Esophagus squamous epithelium (tissue), 4 donors: Measurements from ENCODE around the gene GPR146.

ENCODE experiments used
- CTCF ChIP-seq, 6 experiments: fragments of 450-650 bp in 4 of 6; fragments of 200-600 bp in 2 of 6; sonication (generic) in 2 of 6; IDR thresholded peaks; one replicate each; pipeline ENCODE4 v1.5.1; 2016 to 2019; ENCODE audit warnings: antibody characterized with exemption in 6 of 6, mild to moderate bottlenecking in 4 of 6, moderate library complexity in 4 of 6
- POLR2A ChIP-seq, 4 donors: fragments of 450-650 bp; IDR thresholded peaks; one replicate each; pipeline ENCODE4 v1.6.1; 2017; ENCODE audit warnings: antibody characterized with exemption in 4 of 4, mild to moderate bottlenecking in 4 of 4, moderate library complexity in 3 of 4

- TF ChIP-seq CTCF (IDR thresholded peaks at IDR 0.05) (no peak), POLR2A (IDR thresholded peaks at IDR 0.05) (no peak)
These were observed 34.6 kb downstream of the GPR146 start for GRCh38 chr7:1078985-1079384.
